ENCODE measurements around the gene KCNQ1. TPM values are rescaled to one million over a fixed set of nuclear protein-coding genes. Genes with fewer than 3 reads are reported as not detected.

Gene KCNQ1
- total and polyA plus RNA-seq, 2 donors (not counting 3 experiments of a cell fraction or from before 2014, with no cell fraction given), result 0.07 to 0.09 TPM

GRCh38 chr11:2777871-2778629 is 333.2 kb downstream of the KCNQ1 start:
- no peak for TF ChIP-seq JUN (IDR thresholded peaks at IDR 0.05; ENCODE audit: borderline replicate concordance, insufficient read depth, insufficient read length, low read depth)
- no peak for TF ChIP-seq MAX (IDR thresholded peaks at IDR 0.05; ENCODE audit: insufficient read depth, insufficient read length)
- no peak for TF ChIP-seq MYC (IDR thresholded peaks at IDR 0.05; ENCODE audit: low read depth, low read length)
- TF ChIP-seq POLR2A (IDR thresholded peaks at IDR 0.05; ENCODE audit: low read depth, low read length), result no peak
- no peak for TF ChIP-seq EZH2 (IDR thresholded peaks at IDR 0.05; ENCODE audit: borderline replicate concordance, low read depth, low read length, severe bottlenecking)
- TF ChIP-seq POLR2AphosphoS5 (IDR thresholded peaks at IDR 0.05; ENCODE audit: insufficient read depth, low read depth, low read length), result no peak
- no peak for TF ChIP-seq GATA2 (IDR thresholded peaks at IDR 0.05; ENCODE audit: insufficient read depth, insufficient read length, low read depth, low read length)
- TF ChIP-seq CTCF (IDR thresholded peaks at IDR 0.05; ENCODE audit: extremely low read depth in 1 of 2, insufficient read depth in 1 of 2, low read depth in 1 of 2, low read length in 2 of 2), result no peak
- TF ChIP-seq FOS (IDR thresholded peaks at IDR 0.05; ENCODE audit: borderline replicate concordance, insufficient read depth, low read length), result no peak
- no peaks in the 10 kb centered on the region for H3K36me3 ChIP-seq (ENCODE audit: control insufficient read depth in 2 of 2, extremely low read depth in 1 of 2, insufficient read depth in 2 of 2, low read length in 2 of 2)
- no peaks in the 10 kb centered on the region for H3K27me3 ChIP-seq (ENCODE audit: control insufficient read depth in 2 of 2, insufficient read depth in 2 of 2, low read length in 2 of 2)
- no peak overlapping the region for H2AFZ ChIP-seq (ENCODE audit: low read depth, low read length)
- DNase-seq (ENCODE audit: low read depth, low spot score) (no peak), FAIRE-seq (no peak)
- ChIA-PET POLR2A (no interaction called here), CTCF (no interaction called here)
- H3K9me1 ChIP-seq (replicated peaks; ENCODE audit: control insufficient read depth, extremely low read depth, insufficient read depth, low read length), result no peaks in the 10 kb centered on the region
- no peak overlapping the region for H3K4me2 ChIP-seq (ENCODE audit: insufficient read depth, low read length)
- H3K27ac ChIP-seq (ENCODE audit: insufficient read depth, low read depth, low read length), result no peak overlapping the region
- intact Hi-C loops (cut with micrococcal nuclease) (loop anchor here (10.0 kb wide), 1 partner anchor 107 kb away; the partner anchor contains the start of gene CDKN1C), dilution Hi-C loops (cut with MboI; ENCODE audit: extremely low pct_ligation_motif_present, low sequenced_read_pairs) (no loop called here)
- H3K4me3 ChIP-seq (replicated peaks in 1 of 3; ENCODE audit: insufficient read depth in 1 of 3, low read depth in 1 of 3, low read length in 3 of 3), result no peak overlapping the region
- H3K4me1 ChIP-seq (ENCODE audit: control insufficient read depth, extremely low read depth, insufficient read depth, low read length), result no peaks in the 10 kb centered on the region
- no peaks in the 10 kb centered on the region for H4K20me1 ChIP-seq (replicated peaks; ENCODE audit: control insufficient read depth, extremely low read depth, insufficient read depth, low read length)
- H3K9ac ChIP-seq (replicated peaks; ENCODE audit: extremely low read depth, insufficient read depth, low read length), result no peak overlapping the region
- no peaks in the 10 kb centered on the region for H3K79me2 ChIP-seq (ENCODE audit: control insufficient read depth, insufficient read depth, low read length)
- BruUV-seq (replicated peaks), result no TSS peak
- H3K9me3 ChIP-seq (replicated peaks; ENCODE audit: control insufficient read depth, insufficient read depth, low read length), result no peaks in the 10 kb centered on the region
